Cardiac muscle cell (in vitro differentiated cells and primary cell): Measurements from ENCODE around the gene MRTFA. TPM values are rescaled to one million over a fixed set of nuclear protein-coding genes. Genes with fewer than 3 reads are reported as not detected.

Experiments used
- DNase-seq, 2 donors: peaks; one replicate each; pipeline versions ENCODE4 v3.0.0 to v3.0.0-alpha.2; 2010 to 2017; ENCODE audit warnings: low read depth in 1 of 2, low spot score in 1 of 2
- H3K27ac ChIP-seq: fragments of 200-600 bp; sonication (generic); 2 replicates; pipeline ENCODE4 v1.5.1; 2016
- H3K27me3 ChIP-seq: fragments of 200-600 bp; sonication (generic); 2 replicates; pipeline ENCODE4 v1.6.0; 2016; ENCODE audit warnings: control low read depth
- H3K36me3 ChIP-seq: fragments of 200-600 bp; sonication (generic); 2 replicates; pipeline ENCODE4 v1.5.1; 2016; ENCODE audit warnings: control low read depth
- H3K4me1 ChIP-seq: fragments of 200-600 bp; sonication (generic); 2 replicates; pipeline ENCODE4 v1.8.1; 2017; ENCODE audit warnings: low read depth, mild to moderate bottlenecking, mixed run types
- H3K4me3 ChIP-seq: fragments of 200-600 bp; sonication (generic); 2 replicates; pipeline ENCODE4 v1.5.1; 2016; ENCODE audit warnings: mild to moderate bottlenecking
- H3K9me3 ChIP-seq: fragments of 200-600 bp; sonication (generic); 2 replicates; pipeline ENCODE4 v1.5.1; 2017; ENCODE audit warnings: low read depth, mild to moderate bottlenecking, control low read depth
- polyA plus RNA-seq: library from polyadenylated mRNA; unstranded; fragments of >200 nt; fragmentation: Nextera tagmentation; extraction: Ambion mirVana; gene quantifications from 2 replicates; pipeline ENCODE4 v1.2.1, GENCODE V29; 2016
- total RNA-seq: library from RNA; depleted of rRNA; stranded (reverse); fragments of >200 nt; gene quantifications from 2 replicates; pipeline ENCODE4 v1.2.3, GENCODE V29; 2016
- TF ChIP-seq, protein P1 (sequence below): IDR thresholded peaks from 2 replicates; pipeline ENCODE4 v1.5.1; 2012; ENCODE audit warnings: low read depth, mild to moderate bottlenecking, low read length

MRTFA gene
- total and polyA plus RNA-seq, 2 experiments from 2014 or later: 32.6 to 116 TPM

- Histone ChIP-seq H3K27me3 (no peaks in the 10 kb centered on the region), H3K36me3 (no peaks in the 10 kb centered on the region), H3K27ac (no peak overlapping the region), H3K9me3 (no peaks in the 10 kb centered on the region), H3K4me1 (no peaks in the 10 kb centered on the region), H3K4me3 (no peak overlapping the region)
- DNase-seq: peak in 1 of 2 donors; percentile 92
- TF ChIP-seq, protein P1, sequence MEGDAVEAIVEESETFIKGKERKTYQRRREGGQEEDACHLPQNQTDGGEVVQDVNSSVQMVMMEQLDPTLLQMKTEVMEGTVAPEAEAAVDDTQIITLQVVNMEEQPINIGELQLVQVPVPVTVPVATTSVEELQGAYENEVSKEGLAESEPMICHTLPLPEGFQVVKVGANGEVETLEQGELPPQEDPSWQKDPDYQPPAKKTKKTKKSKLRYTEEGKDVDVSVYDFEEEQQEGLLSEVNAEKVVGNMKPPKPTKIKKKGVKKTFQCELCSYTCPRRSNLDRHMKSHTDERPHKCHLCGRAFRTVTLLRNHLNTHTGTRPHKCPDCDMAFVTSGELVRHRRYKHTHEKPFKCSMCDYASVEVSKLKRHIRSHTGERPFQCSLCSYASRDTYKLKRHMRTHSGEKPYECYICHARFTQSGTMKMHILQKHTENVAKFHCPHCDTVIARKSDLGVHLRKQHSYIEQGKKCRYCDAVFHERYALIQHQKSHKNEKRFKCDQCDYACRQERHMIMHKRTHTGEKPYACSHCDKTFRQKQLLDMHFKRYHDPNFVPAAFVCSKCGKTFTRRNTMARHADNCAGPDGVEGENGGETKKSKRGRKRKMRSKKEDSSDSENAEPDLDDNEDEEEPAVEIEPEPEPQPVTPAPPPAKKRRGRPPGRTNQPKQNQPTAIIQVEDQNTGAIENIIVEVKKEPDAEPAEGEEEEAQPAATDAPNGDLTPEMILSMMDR: no peak
These were observed 32.3 kb upstream of the MRTFA start for GRCh38 chr22:40668611-40669411.

DNA sequence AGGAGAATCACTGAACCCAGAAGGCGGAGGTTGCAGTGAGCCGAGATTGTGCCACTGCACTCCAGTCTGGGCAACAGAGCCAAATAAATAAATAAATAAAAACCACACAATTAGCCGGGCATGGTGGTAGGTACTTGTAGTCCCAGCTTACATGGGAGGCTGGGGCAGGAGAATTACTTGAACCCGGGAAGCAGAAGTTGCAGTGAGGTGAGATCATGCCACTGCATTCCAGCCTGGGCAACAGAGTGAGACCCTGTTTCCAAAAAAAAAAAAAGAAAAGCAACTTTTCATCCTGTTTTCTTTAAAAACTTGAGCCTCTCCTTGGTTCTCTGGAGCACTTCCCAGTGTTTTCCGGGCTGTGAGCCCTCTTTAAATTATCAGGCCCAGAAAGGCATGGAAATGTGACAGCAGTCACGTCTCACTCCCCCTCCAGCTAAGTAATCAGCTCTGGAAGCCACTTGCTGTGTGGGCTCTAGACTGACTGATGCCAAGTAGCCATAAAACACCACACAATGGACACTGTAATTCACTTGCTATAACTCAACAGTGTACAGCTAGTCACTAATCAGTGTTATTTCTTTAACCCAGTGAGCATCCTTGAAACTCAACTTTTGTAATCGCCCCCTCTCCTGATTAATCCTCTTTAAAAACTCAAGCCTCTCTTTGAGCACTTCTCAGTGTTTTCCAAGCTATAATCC, 29.8 kb upstream of the MRTFA start:
- Histone ChIP-seq H3K4me1 (no peaks in the 10 kb centered on the region), H3K9me3 (no peaks in the 10 kb centered on the region), H3K27me3 (no peaks in the 10 kb centered on the region), H3K36me3 (no peaks in the 10 kb centered on the region), H3K4me3 (no peak overlapping the region), H3K27ac (no peak overlapping the region)
- peak; percentile 31 to 78 for DNase-seq
- TF ChIP-seq, protein P1: no peak

GRCh38 chr22:40665312-40665711, 28.8 kb upstream of the MRTFA start:
- no peaks in the 10 kb centered on the region for H3K4me1 ChIP-seq
- H3K36me3 ChIP-seq: no peaks in the 10 kb centered on the region
- H3K27me3 ChIP-seq: no peaks in the 10 kb centered on the region
- no peak overlapping the region for H3K27ac ChIP-seq
- no peak overlapping the region for H3K4me3 ChIP-seq
- no peaks in the 10 kb centered on the region for H3K9me3 ChIP-seq
- TF ChIP-seq, protein P1: no peak
- peak in 1 of 2 donors; percentile 50 for DNase-seq

DNA sequence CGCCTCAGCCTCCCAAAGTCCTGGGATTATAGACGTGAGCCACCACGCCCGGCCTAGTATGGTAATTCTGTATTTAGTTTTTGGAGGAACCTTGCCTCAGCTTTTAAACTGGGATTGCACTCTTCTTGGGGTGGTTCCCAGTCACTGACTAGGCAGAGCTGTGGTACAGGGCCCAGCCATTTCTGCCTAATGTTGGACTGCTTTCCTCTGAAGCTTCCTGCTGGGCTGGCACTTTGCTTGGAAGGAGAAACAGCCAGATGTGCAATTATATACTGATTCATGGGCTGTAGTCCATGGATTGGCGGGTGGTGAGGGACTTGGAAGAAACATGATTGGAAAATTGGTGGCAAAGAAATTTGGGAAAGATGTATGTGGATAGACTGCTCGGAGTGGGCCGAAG, 25.2 kb upstream of the MRTFA start:
- Histone ChIP-seq H3K4me1 (no peaks in the 10 kb centered on the region), H3K9me3 (no peaks in the 10 kb centered on the region), H3K27me3 (no peaks in the 10 kb centered on the region), H3K4me3 (no peak overlapping the region), H3K27ac (no peak overlapping the region), H3K36me3 (no peaks in the 10 kb centered on the region)
- no peak for DNase-seq
- TF ChIP-seq, protein P1: no peak

- Histone ChIP-seq H3K27me3 (no peaks in the 10 kb centered on the region), H3K27ac (no peak overlapping the region), H3K4me1 (no peaks in the 10 kb centered on the region), H3K9me3 (no peaks in the 10 kb centered on the region), H3K4me3 (no peak overlapping the region), H3K36me3 (no peaks in the 10 kb centered on the region)
- DNase-seq: no peak
- TF ChIP-seq, protein P1: no peak
These were observed 24.2 kb upstream of the MRTFA start for GRCh38 chr22:40660730-40661129.
